Neuron (in vitro differentiated cells): ENCODE data around the gene FTO.

Experiments
- H2AFZ ChIP-seq: one replicate; pipeline ENCODE4 v1.6.1; 2013; ENCODE audit warnings: low read depth, mild to moderate bottlenecking, inconsistent platforms, low read length, moderate library complexity
- H3K27me3 ChIP-seq: one replicate; pipeline ENCODE4 v1.6.1; 2013; ENCODE audit warnings: low read length; ENCODE audit not compliant: insufficient read depth
- H3K36me3 ChIP-seq: one replicate; pipeline ENCODE4 v1.6.1; 2013; ENCODE audit warnings: low read length; ENCODE audit not compliant: insufficient read depth
- H3K4me1 ChIP-seq: one replicate; pipeline ENCODE4 v1.6.1; 2013; ENCODE audit warnings: low read length; ENCODE audit not compliant: insufficient read depth
- H3K4me3 ChIP-seq: 2 replicates; pipeline ENCODE4 v1.5.1; 2013; ENCODE audit warnings: mild to moderate bottlenecking, low read length, moderate library complexity
- H3K9me3 ChIP-seq: one replicate; pipeline ENCODE4 v1.6.1; 2013; ENCODE audit warnings: low read length

FTO gene

GRCh38 chr16:54200720-54201119 is 496.8 kb downstream of the FTO start:
- no peaks in the 10 kb centered on the region for H3K36me3 ChIP-seq
- H3K4me3 ChIP-seq = no peak overlapping the region
- H3K4me1 ChIP-seq = no peaks in the 10 kb centered on the region
- H3K9me3 ChIP-seq = no peaks in the 10 kb centered on the region
- no peak overlapping the region for H2AFZ ChIP-seq
- H3K27me3 ChIP-seq = no peaks in the 10 kb centered on the region

- H3K4me3 ChIP-seq = no peak overlapping the region
- H3K27me3 ChIP-seq = no peaks in the 10 kb centered on the region
- no peaks in the 10 kb centered on the region for H3K36me3 ChIP-seq
- H2AFZ ChIP-seq = no peak overlapping the region
- no peaks in the 10 kb centered on the region for H3K4me1 ChIP-seq
- no peaks in the 10 kb centered on the region for H3K9me3 ChIP-seq
These were observed 497.2 kb downstream of the FTO start for GRCh38 chr16:54201200-54201599.
